Naive thymus-derived CD8-positive, alpha-beta T cell (primary cell): ENCODE data around the gene GRM4. TPM values are rescaled to one million over a fixed set of nuclear protein-coding genes. Genes with fewer than 3 reads are reported as not detected.

ENCODE experiments used
- ATAC-seq, 2 donors: fragments of 150-1000 bp; cut with Tn5 transposase in 1 of 2; sonication (Bioruptor Pico), chemical (Tn5 transposase) in 1 of 2; 1 replicate in 1 of 2; 2 replicates in 1 of 2; pipeline ENCODE4 v1.10.0; 2021; ENCODE audit warnings: mild to moderate bottlenecking in 2 of 2, moderate library complexity in 2 of 2
- POLR2A ChIA-PET: fragments of 350-600 bp; sonication (Branson Sonifier 250); formaldehyde crosslinking; loops from one replicate; lab custom pipeline; 2021; ENCODE audit warnings: antibody characterized with exemption; lab: Charles Lee
- DNase-seq, 10 donors: peaks; one replicate each; pipeline versions ENCODE4 v3.0.0 to v3.0.0-alpha.2; 2020 to 2022
- H3K27ac Mint-ChIP-seq, 10 donors: one replicate each; pipeline ENCODE4 v1.8.0; 2020 to 2022; ENCODE audit warnings: mild to moderate bottlenecking in 10 of 10, mixed read lengths in 10 of 10, moderate library complexity in 4 of 10, inconsistent platforms in 1 of 10
- H3K27me3 Mint-ChIP-seq, 5 donors: one replicate each; pipeline ENCODE4 v1.8.0; 2021 to 2022; ENCODE audit warnings: mixed read lengths in 5 of 5
- H3K36me3 Mint-ChIP-seq, 3 donors: one replicate each; pipeline ENCODE4 v1.8.0; 2020 to 2022; ENCODE audit warnings: mixed read lengths in 3 of 3, mild to moderate bottlenecking in 2 of 3, inconsistent platforms in 1 of 3
- H3K4me1 Mint-ChIP-seq, 4 donors: one replicate each; pipeline ENCODE4 v1.8.0; 2021 to 2022; ENCODE audit warnings: mixed read lengths in 4 of 4
- H3K4me3 Mint-ChIP-seq, 10 donors: one replicate each; pipeline ENCODE4 v1.8.0; 2020 to 2022; ENCODE audit warnings: mild to moderate bottlenecking in 10 of 10, mixed read lengths in 10 of 10, moderate library complexity in 6 of 10, inconsistent platforms in 1 of 10
- H3K9me3 Mint-ChIP-seq, 9 donors: one replicate each; pipeline ENCODE4 v1.8.0; 2020 to 2022; ENCODE audit warnings: mixed read lengths in 9 of 9, mild to moderate bottlenecking in 3 of 9, inconsistent platforms in 1 of 9, moderate library complexity in 1 of 9
- polyA plus RNA-seq, 3 donors: library from polyadenylated mRNA; unstranded; fragments of 300-500 nt; fragmentation: Illumina TruSeq; gene quantifications; one replicate each; pipeline ENCODE4 v1.2.3, GENCODE V29; 2021
- total RNA-seq, 8 experiments: library from RNA in 2 of 8; stranded (reverse) in 2 of 8; gene quantifications; one replicate each; pipeline ENCODE4 v1.2.3 and lab custom pipeline; 2021 to 2026

Gene GRM4
- total and polyA plus RNA-seq, 5 experiments from 2014 or later, result not detected

DNA sequence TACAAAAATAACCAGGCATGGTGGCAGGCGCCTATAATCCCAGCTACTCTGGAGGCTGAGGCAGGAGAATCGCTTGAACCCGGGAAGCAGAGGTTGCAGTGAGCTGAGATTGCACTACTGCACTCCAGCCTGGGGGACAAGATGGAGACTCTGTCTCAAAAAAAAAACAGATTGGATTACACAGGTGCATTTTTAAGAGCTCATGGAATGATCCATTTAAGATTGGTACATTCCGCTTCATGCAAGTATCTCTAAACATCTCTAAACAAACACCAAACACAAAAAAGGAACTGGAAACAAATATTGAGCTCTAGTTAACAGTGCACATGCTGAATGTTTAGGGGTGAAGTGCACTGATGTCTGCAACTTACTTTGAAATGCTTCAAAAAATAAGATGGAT lies 154.3 kb downstream of the GRM4 start:
- POLR2A ChIA-PET, result no interaction called here

GRCh38 chr6:33990061-33990541 lies 155.8 kb downstream of the GRM4 start:
- ATAC-seq, result no peak
- H3K36me3 Mint-ChIP-seq, result no peaks in the 10 kb centered on the region
- peaks cover 0 to 3% (median 0%) of the 10 kb centered on the region in 4 donors for H3K4me1 Mint-ChIP-seq
- POLR2A ChIA-PET, result no interaction called here
- H3K9me3 Mint-ChIP-seq, result no peaks in the 10 kb centered on the region
- DNase-seq, result no peak
- H3K27me3 Mint-ChIP-seq, result peaks cover 2 to 23% (median 4%) of the 10 kb centered on the region in 5 donors
- no peak overlapping the region for H3K27ac Mint-ChIP-seq
- H3K4me3 Mint-ChIP-seq, result no peak overlapping the region

More for the DNA sequence above, 154.3 kb downstream of the GRM4 start:
- ATAC-seq (no peak), DNase-seq (no peak)
- Mint-ChIP-seq H3K36me3 (no peaks in the 10 kb centered on the region), H3K27me3 (peaks cover 2 to 23% (median 4%) of the 10 kb centered on the region in 5 donors), H3K27ac (peak overlapping the region in 1 of 10 donors; percentile 53), H3K9me3 (no peaks in the 10 kb centered on the region), H3K4me1 (peaks cover 0 to 3% (median 0%) of the 10 kb centered on the region in 4 donors), H3K4me3 (no peak overlapping the region)

DNA sequence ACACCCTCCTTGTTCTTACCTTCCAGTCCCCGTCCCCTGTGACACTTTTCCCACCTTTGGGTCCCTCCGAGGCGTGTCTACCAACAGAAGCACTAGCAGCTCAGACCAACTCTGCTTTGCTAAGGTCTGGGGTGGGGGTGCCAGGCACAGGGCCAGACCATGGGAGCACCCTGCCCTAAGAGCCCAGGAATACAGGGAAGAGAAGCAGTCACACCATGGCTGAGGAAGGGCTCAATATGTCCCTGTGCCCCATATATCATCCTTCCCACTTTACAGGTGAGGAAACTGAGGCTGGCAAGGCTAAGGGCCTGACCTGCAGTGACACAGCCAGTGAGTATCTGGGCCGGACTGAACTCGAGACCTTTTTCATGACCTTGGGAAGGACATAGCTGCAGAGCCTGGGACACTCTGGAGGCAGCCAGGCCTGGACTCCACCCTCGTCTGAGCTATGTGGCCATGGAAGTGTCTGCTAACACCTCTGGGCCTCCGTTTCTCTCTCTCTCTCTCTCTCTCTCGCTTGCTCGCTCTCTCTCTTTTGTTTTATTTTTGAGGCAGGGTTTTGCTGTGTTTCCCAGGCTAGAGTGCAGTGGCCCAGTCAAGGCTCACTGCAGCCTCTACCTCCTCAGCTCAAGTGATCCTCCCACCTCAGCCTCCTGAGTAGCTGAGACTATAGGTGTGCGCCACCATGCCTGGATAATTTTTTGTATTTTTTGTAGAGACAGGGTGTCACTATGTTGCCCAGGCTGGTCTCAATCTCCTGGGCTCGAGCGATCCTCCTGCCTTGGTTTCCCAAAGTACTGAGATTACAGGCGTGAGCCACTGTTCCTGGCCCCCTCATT lies 156.7 kb downstream of the GRM4 start:
- Mint-ChIP-seq H3K27ac (no peak overlapping the region), H3K4me1 (peaks cover 0 to 5% (median 0%) of the 10 kb centered on the region in 4 donors), H3K9me3 (no peaks in the 10 kb centered on the region), H3K4me3 (no peak overlapping the region), H3K36me3 (no peaks in the 10 kb centered on the region), H3K27me3 (peaks cover 2 to 24% (median 6%) of the 10 kb centered on the region in 5 donors)
- DNase-seq, result no peak
- POLR2A ChIA-PET, result no interaction called here
- no peak for ATAC-seq

GRCh38 chr6:33988121-33989015 lies 157.5 kb downstream of the GRM4 start:
- Mint-ChIP-seq H3K27me3 (peaks cover 0 to 22% (median 5%) of the 10 kb centered on the region in 5 donors), H3K27ac (no peak overlapping the region), H3K4me3 (no peak overlapping the region), H3K4me1 (peaks cover 0 to 8% (median 1%) of the 10 kb centered on the region in 4 donors), H3K36me3 (no peaks in the 10 kb centered on the region), H3K9me3 (no peaks in the 10 kb centered on the region)
- DNase-seq, result no peak
- POLR2A ChIA-PET, result no interaction called here
- no peak for ATAC-seq

DNA sequence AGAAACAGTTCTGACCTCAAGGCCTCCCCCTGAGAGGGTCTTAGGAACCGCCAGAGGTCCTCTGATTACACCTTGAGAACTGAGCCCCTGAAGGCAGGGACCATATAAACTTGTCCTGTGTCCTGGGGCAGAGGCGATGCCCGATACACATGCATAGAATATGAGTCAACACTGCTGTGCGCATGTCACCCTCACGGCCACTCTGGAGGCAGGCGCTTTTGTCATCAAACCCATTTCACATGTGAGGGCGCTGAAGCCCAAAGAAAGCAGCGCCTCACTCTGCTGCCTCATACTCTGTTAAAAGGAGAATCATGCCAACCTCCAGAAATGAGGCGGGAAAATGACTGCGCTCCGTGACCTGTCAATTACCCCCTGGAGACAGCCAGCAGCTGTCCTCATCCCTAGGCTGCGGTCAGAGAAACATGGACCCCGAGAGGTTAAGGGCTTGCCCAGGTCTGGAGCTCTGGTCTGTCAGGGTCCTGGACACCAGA lies 158.3 kb downstream of the GRM4 start:
- POLR2A ChIA-PET, result no interaction called here
- H3K9me3 Mint-ChIP-seq, result no peaks in the 10 kb centered on the region
- H3K4me3 Mint-ChIP-seq, result no peak overlapping the region
- peaks cover 0 to 14% (median 2%) of the 10 kb centered on the region in 5 donors for H3K27me3 Mint-ChIP-seq
- no peaks in the 10 kb centered on the region for H3K36me3 Mint-ChIP-seq
- H3K4me1 Mint-ChIP-seq, result peaks cover 0 to 10% (median 4%) of the 10 kb centered on the region in 4 donors
- DNase-seq (no peak), ATAC-seq (no peak)
- H3K27ac Mint-ChIP-seq, result no peak overlapping the region

GRCh38 chr6:33985947-33986346 lies 159.9 kb downstream of the GRM4 start:
- POLR2A ChIA-PET, result no interaction called here
- DNase-seq, result no peak
- no peak for ATAC-seq
- no peaks in the 10 kb centered on the region for H3K9me3 Mint-ChIP-seq
- peaks cover 0 to 8% (median 4%) of the 10 kb centered on the region in 4 donors for H3K4me1 Mint-ChIP-seq
- no peak overlapping the region for H3K4me3 Mint-ChIP-seq
- H3K27me3 Mint-ChIP-seq, result peaks cover 0 to 12% (median 2%) of the 10 kb centered on the region in 5 donors
- H3K36me3 Mint-ChIP-seq, result no peaks in the 10 kb centered on the region
- no peak overlapping the region for H3K27ac Mint-ChIP-seq

- DNase-seq (no peak), ATAC-seq (no peak)
- H3K4me1 Mint-ChIP-seq, result peaks cover 0 to 7% (median 4%) of the 10 kb centered on the region in 4 donors
- H3K4me3 Mint-ChIP-seq, result no peak overlapping the region
- H3K36me3 Mint-ChIP-seq, result no peaks in the 10 kb centered on the region
- H3K27me3 Mint-ChIP-seq, result peaks cover 0 to 12% (median 2%) of the 10 kb centered on the region in 5 donors
- POLR2A ChIA-PET, result no interaction called here
- no peaks in the 10 kb centered on the region for H3K9me3 Mint-ChIP-seq
- H3K27ac Mint-ChIP-seq, result no peak overlapping the region
These were observed 160.6 kb downstream of the GRM4 start for GRCh38 chr6:33985313-33985751.

DNA sequence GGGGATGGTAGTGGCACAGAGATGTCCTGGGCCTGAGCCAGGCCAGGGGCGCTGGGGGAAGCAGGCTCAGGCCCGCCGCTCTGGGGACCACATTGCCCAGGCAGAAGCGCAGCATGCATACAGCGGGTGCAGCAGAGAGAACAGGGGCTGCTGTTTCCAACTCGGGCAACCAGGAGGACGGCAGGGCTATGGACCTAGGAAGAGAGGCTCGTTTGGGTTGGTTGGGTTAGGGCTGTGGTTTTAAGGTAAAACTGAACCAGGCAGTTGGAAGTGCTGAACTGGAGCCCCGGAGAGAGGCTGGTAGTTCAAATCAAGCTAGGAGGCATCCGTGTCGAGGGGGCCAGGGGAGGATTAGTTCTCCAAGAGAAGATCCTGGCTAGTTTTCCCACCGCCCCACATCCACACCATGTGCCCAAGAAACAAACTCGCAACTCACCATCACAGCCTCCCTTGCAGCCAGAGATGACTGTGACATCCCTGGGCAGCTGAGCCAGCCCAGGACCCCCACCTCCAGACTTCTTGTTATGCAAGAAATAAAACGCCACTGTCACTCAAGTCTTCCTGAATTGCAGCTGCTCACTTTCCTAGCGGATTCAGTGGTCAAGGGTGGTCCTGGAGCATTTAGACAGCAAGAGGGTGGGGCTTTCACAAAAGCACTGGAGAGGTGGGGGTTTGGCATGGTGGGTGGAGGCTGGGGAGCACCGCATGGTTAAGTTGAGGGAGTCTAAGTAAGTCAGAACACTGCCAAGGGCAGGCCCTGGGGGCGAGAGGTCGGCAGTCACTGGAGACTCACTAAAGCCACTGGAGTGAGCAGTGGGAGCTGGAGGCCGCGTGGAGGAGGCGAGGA lies 161.2 kb downstream of the GRM4 start:
- Mint-ChIP-seq H3K27ac (peak overlapping the region in 2 of 10 donors; percentile 44 to 73), H3K4me1 (peaks cover 0 to 8% (median 4%) of the 10 kb centered on the region in 4 donors), H3K27me3 (peaks cover 0 to 12% (median 2%) of the 10 kb centered on the region in 5 donors), H3K9me3 (no peaks in the 10 kb centered on the region), H3K4me3 (no peak overlapping the region), H3K36me3 (no peaks in the 10 kb centered on the region)
- DNase-seq, result no peak
- POLR2A ChIA-PET, result no interaction called here
- ATAC-seq, result no peak

DNA sequence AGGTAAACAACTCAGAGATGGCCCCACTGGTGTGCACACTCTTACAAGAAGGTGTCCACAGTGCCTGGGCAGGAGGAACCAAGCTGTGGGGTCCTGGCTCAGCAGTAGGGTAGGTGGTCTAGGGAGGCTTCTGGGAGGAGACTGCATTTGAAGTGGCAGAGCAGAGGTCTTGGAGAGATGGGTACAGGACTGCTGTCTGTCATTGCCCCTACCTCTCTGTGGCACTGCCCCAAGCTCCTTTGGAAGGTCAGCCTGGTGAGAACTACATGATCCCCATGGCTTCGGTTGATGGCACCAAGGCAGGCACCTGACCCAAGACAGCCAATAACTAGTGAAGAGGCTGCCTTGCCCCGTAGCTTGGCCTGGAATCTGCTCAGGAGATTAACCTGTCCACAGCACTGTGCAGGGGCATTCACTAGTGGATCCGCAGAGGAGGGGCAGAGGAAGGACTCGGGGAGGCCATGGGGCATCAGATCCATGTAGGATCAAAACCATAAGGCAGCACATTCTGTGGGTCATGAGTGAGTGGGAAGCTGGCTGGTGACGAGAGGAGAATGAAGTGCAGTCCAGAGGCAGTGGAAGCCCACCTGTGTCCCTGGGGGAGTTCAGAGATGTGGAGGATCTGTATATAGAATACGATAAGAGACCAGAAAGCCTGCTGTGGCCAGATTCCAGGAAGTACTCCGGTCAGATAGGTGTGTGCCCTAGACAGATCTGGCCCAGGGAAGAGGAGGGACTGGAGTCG lies 162.0 kb downstream of the GRM4 start:
- peak overlapping the region in 2 of 10 donors; percentile 44 to 67 for H3K27ac Mint-ChIP-seq
- H3K36me3 Mint-ChIP-seq, result no peaks in the 10 kb centered on the region
- no peaks in the 10 kb centered on the region for H3K9me3 Mint-ChIP-seq
- ATAC-seq, result no peak
- peaks cover 4 to 14% (median 5%) of the 10 kb centered on the region in 4 donors for H3K4me1 Mint-ChIP-seq
- POLR2A ChIA-PET, result no interaction called here
- no peak overlapping the region for H3K4me3 Mint-ChIP-seq
- H3K27me3 Mint-ChIP-seq, result peaks cover 0 to 12% (median 2%) of the 10 kb centered on the region in 5 donors
- no peak for DNase-seq

GRCh38 chr6:33983109-33983716 lies 162.7 kb downstream of the GRM4 start:
- DNase-seq (no peak), ATAC-seq (no peak)
- Mint-ChIP-seq H3K4me3 (no peak overlapping the region), H3K9me3 (no peaks in the 10 kb centered on the region), H3K36me3 (no peaks in the 10 kb centered on the region), H3K27ac (peak overlapping the region in 2 of 10 donors; percentile 6 to 67), H3K4me1 (peaks cover 4 to 14% (median 11%) of the 10 kb centered on the region in 4 donors), H3K27me3 (peaks cover 0 to 12% (median 2%) of the 10 kb centered on the region in 5 donors)
- POLR2A ChIA-PET, result no interaction called here

DNA sequence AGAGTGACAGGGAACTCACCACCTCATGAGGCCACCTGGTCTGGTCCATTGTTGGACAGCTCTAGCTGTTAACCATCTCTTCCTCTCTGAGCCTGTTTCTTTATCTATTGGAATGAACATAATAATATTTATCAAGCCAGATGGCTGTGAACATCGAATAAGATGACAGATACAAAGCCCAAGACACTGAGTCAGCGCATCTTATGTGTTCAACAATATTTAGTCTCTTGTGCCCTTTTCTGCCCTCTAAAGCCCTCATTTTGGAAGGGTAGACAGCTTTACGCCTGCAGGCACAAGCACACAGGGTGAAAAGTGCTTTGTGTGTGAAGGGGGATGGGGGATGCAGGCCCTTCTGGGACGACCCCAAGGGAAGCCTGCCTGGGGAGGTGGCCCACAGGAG lies 164.0 kb downstream of the GRM4 start:
- H3K4me1 Mint-ChIP-seq, result peaks cover 4 to 22% (median 15%) of the 10 kb centered on the region in 4 donors
- no peak for ATAC-seq
- no peak overlapping the region for H3K27ac Mint-ChIP-seq
- no peaks in the 10 kb centered on the region for H3K9me3 Mint-ChIP-seq
- no peak for DNase-seq
- POLR2A ChIA-PET, result no interaction called here
- no peak overlapping the region for H3K4me3 Mint-ChIP-seq
- H3K36me3 Mint-ChIP-seq, result no peaks in the 10 kb centered on the region
- H3K27me3 Mint-ChIP-seq, result peaks cover 5 to 25% (median 9%) of the 10 kb centered on the region in 5 donors
